Measurements from ENCODE around the gene KCNQ1. TPM values are rescaled to one million over a fixed set of nuclear protein-coding genes. Genes with fewer than 3 reads are reported as not detected.

KCNQ1 gene
- total RNA-seq, 1 donor from 2014 or later: 0.86 TPM

GRCh38 chr11:2398664-2399355, 46.0 kb upstream of the KCNQ1 start:
- Mint-ChIP-seq H3K4me3 (peak overlapping the region; percentile 77), H3K36me3 (ENCODE audit: low read depth) (no peaks in the 10 kb centered on the region), H3K4me1 (peaks cover 11% of the 10 kb centered on the region), H3K27ac (ENCODE audit: unreplicated experiment) (no peak overlapping the region), H3K9me3 (no peaks in the 10 kb centered on the region), H3K27me3 (ENCODE audit: low read depth) (peaks cover 5% of the 10 kb centered on the region)
- DNase-seq (ENCODE audit: low read depth, low spot score): no peak
- TF ChIP-seq CTCF (conservative IDR thresholded peaks at IDR 0.05): no peak

GRCh38 chr11:2399488-2400068, 45.2 kb upstream of the KCNQ1 start:
- DNase-seq (ENCODE audit: low read depth, low spot score): no peak
- Mint-ChIP-seq H3K36me3 (ENCODE audit: low read depth) (no peaks in the 10 kb centered on the region), H3K9me3 (no peaks in the 10 kb centered on the region), H3K27me3 (ENCODE audit: low read depth) (peaks cover 5% of the 10 kb centered on the region), H3K4me1 (peaks cover 11% of the 10 kb centered on the region), H3K27ac (ENCODE audit: unreplicated experiment) (peak overlapping the region; percentile 35), H3K4me3 (peak overlapping the region; percentile 77)
- TF ChIP-seq CTCF (conservative IDR thresholded peaks at IDR 0.05): no peak

- peak; percentile 99 for TF ChIP-seq CTCF (conservative IDR thresholded peaks at IDR 0.05)
- Mint-ChIP-seq H3K27ac (ENCODE audit: unreplicated experiment) (peak within 1 kb of the TSS; percentile 88), H3K4me3 (peak within 1 kb of the TSS; percentile 97), H3K9me3 (no peaks in the 10 kb centered on the region), H3K4me1 (peaks cover 11% of the 10 kb centered on the region), H3K27me3 (ENCODE audit: low read depth) (peaks cover 5% of the 10 kb centered on the region), H3K36me3 (ENCODE audit: low read depth) (no peaks in the 10 kb centered on the region)
- peak; percentile 100 for DNase-seq (ENCODE audit: low read depth, low spot score)
These were observed 44.6 kb upstream of the KCNQ1 start, which contains the start of gene TSSC4 for GRCh38 chr11:2400069-2400761. Gene TSSC4 (plus strand): TSS chr11:2400750. CDS start chr11:2402634, 1,884 bp downstream.

- Mint-ChIP-seq H3K27ac (ENCODE audit: unreplicated experiment) (peak overlapping the region; percentile 88), H3K4me1 (peaks cover 11% of the 10 kb centered on the region), H3K4me3 (peak overlapping the region; percentile 97), H3K36me3 (ENCODE audit: low read depth) (no peaks in the 10 kb centered on the region), H3K9me3 (no peaks in the 10 kb centered on the region), H3K27me3 (ENCODE audit: low read depth) (peaks cover 5% of the 10 kb centered on the region)
- DNase-seq (ENCODE audit: low read depth, low spot score): no peak
- no peak for TF ChIP-seq CTCF (conservative IDR thresholded peaks at IDR 0.05)
These were observed 43.9 kb upstream of the KCNQ1 start for GRCh38 chr11:2400762-2401435.

GRCh38 chr11:2401436-2401984, 43.3 kb upstream of the KCNQ1 start:
- Mint-ChIP-seq H3K9me3 (no peaks in the 10 kb centered on the region), H3K4me3 (peak overlapping the region; percentile 97), H3K36me3 (ENCODE audit: low read depth) (no peaks in the 10 kb centered on the region), H3K27ac (ENCODE audit: unreplicated experiment) (peak overlapping the region; percentile 88), H3K27me3 (ENCODE audit: low read depth) (peaks cover 5% of the 10 kb centered on the region), H3K4me1 (peaks cover 11% of the 10 kb centered on the region)
- TF ChIP-seq CTCF (conservative IDR thresholded peaks at IDR 0.05): no peak
- no peak for DNase-seq (ENCODE audit: low read depth, low spot score)
